H1 (cell line): ENCODE data around the gene SLC5A11. TPM values are rescaled to one million over a fixed set of nuclear protein-coding genes. Genes with fewer than 3 reads are reported as not detected.

Source experiments
- CTCF ChIA-PET: fragments of 300-600 bp; sonication (Branson Sonifier 250); formaldehyde crosslinking; loops from one replicate; lab custom pipeline; 2021; ENCODE audit not compliant: partially characterized antibody; lab: Charles Lee
- POLR2A ChIA-PET: fragments of 300-600 bp; sonication (Branson Sonifier 250); formaldehyde crosslinking; loops from one replicate; lab custom pipeline; 2021; ENCODE audit warnings: inconsistent platforms; ENCODE audit not compliant: partially characterized antibody; lab: Charles Lee
- DNase-seq, 2 experiments: peaks; one replicate each; pipeline versions ENCODE4 v3.0.0 to v3.0.0-alpha.2; 2010 to 2022; ENCODE audit warnings: low spot score in 2 of 2, low read depth in 1 of 2, mixed read lengths in 1 of 2
- FAIRE-seq: peaks from 2 replicates; lab custom pipeline; 2011; peaks lifted over from hg19 to GRCh38; lab: Jason Lieb, UNC
- H2AFZ ChIP-seq: 2 replicates; pipeline ENCODE4 v1.8.1; 2012; ENCODE audit warnings: low read length, inconsistent platforms
- H2AK5ac ChIP-seq: 2 replicates; pipeline ENCODE4 v1.6.1; 2013; ENCODE audit warnings: low read depth, low read length
- H2BK120ac ChIP-seq: replicated peaks from 2 replicates; pipeline ENCODE3; 2013; ENCODE audit warnings: low read depth, low read length, inconsistent platforms
- H2BK12ac ChIP-seq: 2 replicates; pipeline ENCODE4 v1.6.1; 2013; ENCODE audit warnings: low read depth, low read length
- H2BK15ac ChIP-seq: 2 replicates; pipeline ENCODE4 v1.6.1; 2013; ENCODE audit warnings: low read length
- H2BK20ac ChIP-seq: 2 replicates; pipeline ENCODE4 v1.6.1; 2013; ENCODE audit warnings: low read length
- H2BK5ac ChIP-seq: 2 replicates; pipeline ENCODE4 v1.6.1; 2013; ENCODE audit warnings: low read depth, low read length
- H3K14ac ChIP-seq: 2 replicates; pipeline ENCODE4 v1.6.1; 2013; ENCODE audit warnings: inconsistent platforms; ENCODE audit not compliant: insufficient read length
- H3K18ac ChIP-seq: 2 replicates; pipeline ENCODE4 v1.6.1; 2013; ENCODE audit warnings: low read length; ENCODE audit errors: extremely low read depth
- H3K23ac ChIP-seq: 2 replicates; pipeline ENCODE4 v1.6.1; 2013; ENCODE audit warnings: inconsistent platforms; ENCODE audit not compliant: insufficient read length
- H3K23me2 ChIP-seq: 2 replicates; pipeline ENCODE4 v1.6.1; 2013; ENCODE audit warnings: low read depth, low read length
- H3K27ac ChIP-seq: 2 replicates; pipeline ENCODE4 v1.6.1; 2011; ENCODE audit warnings: low read depth, low read length, inconsistent platforms
- H3K27me3 ChIP-seq, 4 experiments: replicated peaks in 1 of 4; 1 replicate in 1 of 4; 2 replicates in 3 of 4; pipeline versions ENCODE4 v1.6.1 to v1.8.1; 2011 to 2013; ENCODE audit warnings: low read length in 3 of 4, mild to moderate bottlenecking in 3 of 4, inconsistent platforms in 2 of 4, mixed read lengths in 2 of 4, moderate library complexity in 1 of 4; ENCODE audit not compliant: control insufficient read depth in 3 of 4, insufficient read depth in 3 of 4; ENCODE audit errors: extremely low read depth in 1 of 4
- H3K36me3 ChIP-seq, 4 experiments: 2 replicates each; pipeline versions ENCODE4 v1.6.1 to v1.8.1; 2011 to 2013; ENCODE audit warnings: mild to moderate bottlenecking in 4 of 4, low read length in 3 of 4, moderate library complexity in 2 of 4, control low read depth in 1 of 4, inconsistent platforms in 1 of 4; ENCODE audit not compliant: insufficient read depth in 4 of 4, control insufficient read depth in 2 of 4
- H3K4ac ChIP-seq: replicated peaks from 2 replicates; pipeline ENCODE3; 2013; ENCODE audit warnings: low read length, low read depth, mixed read lengths, inconsistent platforms; ENCODE audit not compliant: insufficient read length
- H3K4me1 ChIP-seq, 4 experiments: replicated peaks in 1 of 4; 1 replicate in 1 of 4; 2 replicates in 3 of 4; pipeline versions ENCODE4 v1.6.1 to v1.8.1; 2011 to 2013; ENCODE audit warnings: low read length in 3 of 4, inconsistent platforms in 2 of 4, mixed read lengths in 1 of 4; ENCODE audit not compliant: insufficient read depth in 4 of 4, control insufficient read depth in 3 of 4
- H3K4me2 ChIP-seq, 2 experiments: 2 replicates each; pipeline versions ENCODE4 v1.6.1 to v1.8.1; 2011 to 2013; ENCODE audit warnings: low read depth in 2 of 2, low read length in 2 of 2, control low read depth in 1 of 2, inconsistent platforms in 1 of 2, mild to moderate bottlenecking in 1 of 2; ENCODE audit not compliant: insufficient read depth in 1 of 2
- H3K4me3 ChIP-seq, 4 experiments: fragments of 200-600, 300-600 bp in 1 of 4; sonication (generic), shearing (Covaris generic), sonication (Bioruptor Twin) in 1 of 4; 2 replicates each; pipeline versions ENCODE4 v1.5.1 to v1.8.1; 2011 to 2016; ENCODE audit warnings: low read length in 4 of 4, low read depth in 3 of 4, control low read depth in 2 of 4, inconsistent platforms in 2 of 4, mild to moderate bottlenecking in 2 of 4, mixed read lengths in 1 of 4, moderate library complexity in 1 of 4; ENCODE audit not compliant: insufficient read depth in 2 of 4; ENCODE audit errors: extremely low read depth in 1 of 4
- H3K56ac ChIP-seq: replicated peaks from 2 replicates; pipeline ENCODE3; 2013; ENCODE audit warnings: low read depth, mild to moderate bottlenecking, mixed read lengths, low read length, inconsistent platforms; ENCODE audit not compliant: insufficient read length
- H3K79me1 ChIP-seq: 2 replicates; pipeline ENCODE4 v1.6.1; 2013; ENCODE audit warnings: low read depth, low read length, control low read depth
- H3K79me2 ChIP-seq, 2 experiments: 2 replicates each; pipeline versions ENCODE4 v1.6.1 to v1.8.1; 2012 to 2013; ENCODE audit warnings: low read length in 2 of 2, mild to moderate bottlenecking in 2 of 2, inconsistent platforms in 1 of 2; ENCODE audit not compliant: insufficient read depth in 2 of 2, control insufficient read depth in 1 of 2
- H3K9ac ChIP-seq, 4 experiments: replicated peaks in 1 of 4; 1 replicate in 1 of 4; 2 replicates in 3 of 4; pipeline versions ENCODE4 v1.6.1 to v1.8.1; 2011 to 2013; ENCODE audit warnings: low read depth in 3 of 4, low read length in 3 of 4, control low read depth in 2 of 4, mild to moderate bottlenecking in 2 of 4, moderate library complexity in 2 of 4, inconsistent platforms in 1 of 4; ENCODE audit errors: extremely low read depth in 1 of 4
- H3K9me3 ChIP-seq, 2 experiments: 2 replicates each; pipeline versions ENCODE4 v1.6.1 to v1.8.1; 2012 to 2013; ENCODE audit warnings: mild to moderate bottlenecking in 2 of 2, moderate library complexity in 2 of 2, control low read depth in 1 of 2, inconsistent platforms in 1 of 2, low read depth in 1 of 2, low read length in 1 of 2, mixed read lengths in 1 of 2; ENCODE audit not compliant: insufficient read depth in 2 of 2
- H4K20me1 ChIP-seq, 2 experiments: replicated peaks in 1 of 2; 2 replicates each; pipeline versions ENCODE3 to v1.8.1; 2011 to 2013; ENCODE audit warnings: inconsistent platforms in 2 of 2, low read length in 2 of 2, mild to moderate bottlenecking in 1 of 2; ENCODE audit not compliant: insufficient read depth in 2 of 2, control insufficient read depth in 1 of 2
- H4K5ac ChIP-seq: 2 replicates; pipeline ENCODE4 v1.6.1; 2013; ENCODE audit warnings: low read length, low read depth, mixed read lengths, inconsistent platforms; ENCODE audit not compliant: insufficient read length
- H4K8ac ChIP-seq: 2 replicates; pipeline ENCODE4 v1.8.0; 2013; ENCODE audit warnings: mild to moderate bottlenecking, moderate library complexity, low read length, inconsistent platforms; ENCODE audit not compliant: insufficient read depth; ENCODE audit errors: extremely low read depth
- H4K91ac ChIP-seq: replicated peaks from 2 replicates; pipeline ENCODE3; 2013; ENCODE audit warnings: low read length, mixed read lengths, inconsistent platforms; ENCODE audit not compliant: insufficient read length
- ATF2 ChIP-seq: IDR thresholded peaks from 2 replicates; pipeline ENCODE4 v1.6.1; 2012; ENCODE audit warnings: low read length, inconsistent platforms
- ATF3 ChIP-seq: IDR thresholded peaks from 2 replicates; pipeline ENCODE4 v1.6.1; 2011; ENCODE audit warnings: low read depth, mild to moderate bottlenecking, low read length; ENCODE audit not compliant: insufficient read depth
- CEBPB ChIP-seq: IDR thresholded peaks from 2 replicates; pipeline ENCODE4 v1.6.1; 2012; ENCODE audit warnings: low read depth, low read length
- CREB1 ChIP-seq: IDR thresholded peaks from 2 replicates; pipeline ENCODE4 v1.6.1; 2012; ENCODE audit warnings: inconsistent platforms
- E2F6 ChIP-seq: IDR thresholded peaks from 2 replicates; pipeline ENCODE4 v1.6.1; 2012; ENCODE audit warnings: inconsistent platforms
- JUND ChIP-seq: IDR thresholded peaks from 2 replicates; pipeline ENCODE4 v1.6.1; 2011; ENCODE audit warnings: mild to moderate bottlenecking, improper control_type of control experiment, low read length
- KDM4A ChIP-seq: IDR thresholded peaks from one replicate; pipeline ENCODE4 v1.7.1; 2012; ENCODE audit warnings: low read depth, mild to moderate bottlenecking, moderate library complexity, low read length, inconsistent platforms; ENCODE audit not compliant: severe bottlenecking
- KDM5A ChIP-seq: fragments of 200-600 bp; IDR thresholded peaks from 2 replicates; pipeline ENCODE4 v1.7.1; 2012; ENCODE audit warnings: mild to moderate bottlenecking, low read length, inconsistent platforms, mixed read lengths
- NRF1 ChIP-seq: IDR thresholded peaks from 2 replicates; pipeline ENCODE4 v1.6.1; 2011; ENCODE audit warnings: mild to moderate bottlenecking, low read depth, low read length, improper control_type of control experiment
- SP2 ChIP-seq: IDR thresholded peaks from 2 replicates; pipeline ENCODE4 v1.6.1; 2012; ENCODE audit warnings: mild to moderate bottlenecking, low read length, inconsistent platforms
- polyA plus RNA-seq, 7 experiments: library from polyadenylated mRNA; depleted of rRNA in 3 of 7; stranded (reverse) in 5 of 7; unstranded in 2 of 7; fragments of >200 nt in 5 of 7; fragments of 200-250 nt in 2 of 7; gene quantifications; 1 replicate in 5 of 7; 2 replicates in 1 of 7; 4 replicates in 1 of 7; pipeline versions ENCODE4 v1.2.1 to v1.2.3, GENCODE V29; 2011 to 2013; ENCODE audit warnings: missing spikeins in 2 of 7, mixed read lengths in 2 of 7
- total RNA-seq: library from RNA; stranded (reverse); fragmentation: NEBNext Ultra II Directional; extraction: Animal tissue kit (Norgen Biotek cat#: 25700); gene quantifications from 2 replicates; pipeline ENCODE4 v1.2.1, GENCODE V29; 2021

The SLC5A11 gene
- total and polyA plus RNA-seq, 2 of the 8 experiments (the other 6 are each of a cell fraction or from before 2014, with no cell fraction given), result 0.26 to 0.59 TPM

- Histone ChIP-seq H3K18ac (no peak overlapping the region), H3K4me2 (no peak overlapping the region), H4K8ac (no peak overlapping the region), H3K9ac (no peak overlapping the region), H3K23me2 (no peaks in the 10 kb centered on the region), H2BK12ac (no peak overlapping the region), H3K9me3 (no peaks in the 10 kb centered on the region), H3K4ac (no peak overlapping the region), H4K20me1 (no peaks in the 10 kb centered on the region), H4K5ac (no peak overlapping the region), H2BK5ac (no peak overlapping the region), H3K4me3 (no peak overlapping the region), H3K14ac (no peak overlapping the region), H3K56ac (no peak overlapping the region), H3K79me1 (no peaks in the 10 kb centered on the region), H3K27me3 (no peaks in the 10 kb centered on the region), H4K91ac (no peak overlapping the region), H3K36me3 (no peaks in the 10 kb centered on the region), H3K4me1 (no peaks in the 10 kb centered on the region), H3K27ac (no peak overlapping the region), H3K23ac (no peak overlapping the region), H2BK120ac (no peak overlapping the region), H2BK15ac (no peak overlapping the region), H3K79me2 (no peaks in the 10 kb centered on the region), H2BK20ac (no peak overlapping the region), H2AK5ac (no peak overlapping the region), H2AFZ (no peak overlapping the region)
- POLR2A ChIA-PET, result no interaction called here
- DNase-seq (no peak), FAIRE-seq (no peak)
- CTCF ChIA-PET, result no interaction called here
- TF ChIP-seq CEBPB (no peak), SP2 (no peak), E2F6 (no peak), NRF1 (no peak), CREB1 (no peak), JUND (no peak), ATF3 (no peak), ATF2 (no peak), KDM4A (no peak), KDM5A (no peak)
These were observed 4.5 kb upstream of the SLC5A11 start for GRCh38 chr16:24841291-24841690.
